Neural progenitor cell (in vitro differentiated cells): ENCODE data around the gene ANKRD66. TPM values are rescaled to one million over a fixed set of nuclear protein-coding genes. Genes with fewer than 3 reads are reported as not detected.

Source experiments
- DNase-seq: peaks from one replicate; pipeline ENCODE4 v3.0.0-alpha.2; 2016; ENCODE audit warnings: low spot score
- H2AFZ ChIP-seq: fragments of 200-600 bp; sonication (generic); replicated peaks from 2 replicates; pipeline ENCODE4 v1.6.1; 2016; ENCODE audit warnings: antibody characterized with exemption
- H3F3A ChIP-seq: fragments of 200-600 bp; sonication (generic); 2 replicates; pipeline ENCODE4 v1.6.1; 2016; ENCODE audit warnings: antibody characterized with exemption, low read depth
- H3K27ac ChIP-seq: fragments of 200-600 bp; sonication (generic); 2 replicates; pipeline ENCODE4 v1.5.1; 2016; ENCODE audit warnings: mild to moderate bottlenecking
- H3K27me3 ChIP-seq: fragments of 200-600 bp; sonication (generic); 2 replicates; pipeline ENCODE4 v1.6.1; 2016; ENCODE audit warnings: mild to moderate bottlenecking, moderate library complexity
- H3K36me3 ChIP-seq: fragments of 200-600 bp; sonication (generic); 2 replicates; pipeline ENCODE4 v1.5.1; 2016
- H3K4me1 ChIP-seq: fragments of 200-600 bp; sonication (generic); 2 replicates; pipeline ENCODE4 v1.6.1; 2016; ENCODE audit warnings: mixed run types
- H3K4me2 ChIP-seq: fragments of 200-600 bp; sonication (generic); 2 replicates; pipeline ENCODE4 v1.6.1; 2016
- H3K4me3 ChIP-seq: fragments of 200-600 bp; sonication (generic); 2 replicates; pipeline ENCODE4 v1.5.1; 2016
- H3K79me2 ChIP-seq: fragments of 200-600 bp; sonication (generic); 2 replicates; pipeline ENCODE4 v1.6.1; 2016; ENCODE audit warnings: low read depth
- H3K9ac ChIP-seq: fragments of 200-600 bp; sonication (generic); 2 replicates; pipeline ENCODE4 v1.6.1; 2016
- H3K9me3 ChIP-seq: fragments of 200-600 bp; sonication (generic); 2 replicates; pipeline ENCODE4 v1.5.1; 2016; ENCODE audit warnings: low read depth
- H4K20me1 ChIP-seq: fragments of 200-600 bp; sonication (generic); 2 replicates; pipeline ENCODE4 v1.6.1; 2016; ENCODE audit warnings: low read depth
- H3K27ac Mint-ChIP-seq: 3 replicates; pipeline ENCODE4 v1.8.0; 2021; ENCODE audit warnings: mixed read lengths
- H3K27me3 Mint-ChIP-seq: 2 replicates; pipeline ENCODE4 v1.8.0; 2022; ENCODE audit warnings: low read depth, mild to moderate bottlenecking, inconsistent platforms, moderate library complexity, mixed read lengths; ENCODE audit not compliant: insufficient read depth
- H3K36me3 Mint-ChIP-seq: 3 replicates; pipeline ENCODE4 v1.8.0; 2021; ENCODE audit warnings: mixed read lengths
- H3K4me1 Mint-ChIP-seq: 3 replicates; pipeline ENCODE4 v1.8.0; 2021; ENCODE audit warnings: mixed read lengths
- H3K4me3 Mint-ChIP-seq: 3 replicates; pipeline ENCODE4 v1.8.0; 2021; ENCODE audit warnings: mild to moderate bottlenecking, moderate library complexity, mixed read lengths
- H3K9me3 Mint-ChIP-seq: 3 replicates; pipeline ENCODE4 v1.8.0; 2020; ENCODE audit warnings: mixed read lengths
- EZH2 ChIP-seq: fragments of 200-600 bp; sonication (generic); IDR thresholded peaks from 2 replicates; pipeline ENCODE4 v1.6.1; 2017; ENCODE audit warnings: antibody characterized with exemption, mild to moderate bottlenecking, moderate library complexity
- EZH2phosphoT487 ChIP-seq: fragments of 200-600 bp; sonication (generic); IDR thresholded peaks from 2 replicates; pipeline ENCODE4 v1.6.1; 2017; ENCODE audit warnings: antibody characterized with exemption
- total RNA-seq: library from RNA; depleted of rRNA; stranded (reverse); fragments of >200 nt; gene quantifications from 2 replicates; pipeline ENCODE4 v1.2.3, GENCODE V29; 2015; ENCODE audit warnings: low replicate concordance
- TF ChIP-seq, protein P1 (sequence below): fragments of 200-600 bp; sonication (generic); IDR thresholded peaks from 2 replicates; pipeline ENCODE4 v1.5.1; 2017; ENCODE audit warnings: antibody characterized with exemption, mild to moderate bottlenecking

ANKRD66 gene
- not detected in 2 replicates for total RNA-seq

GRCh38 chr6:46746696-46747095 lies at the start of gene ANKRD66:
ANKRD66 (plus strand) TSS chr6:46746933; CDS start chr6:46751949, 5,016 bp downstream.
- Mint-ChIP-seq H3K36me3 (no peaks in the 10 kb centered on the region), H3K27ac (no peak within 1 kb of the TSS), H3K27me3 (no peaks in the 10 kb centered on the region), H3K4me1 (peaks cover 9% of the 10 kb centered on the region), H3K9me3 (no peaks in the 10 kb centered on the region), H3K4me3 (no peak within 1 kb of the TSS)
- H2AFZ ChIP-seq = no peak within 1 kb of the TSS
- no peak within 1 kb of the TSS for H3K4me3 ChIP-seq
- no peaks in the 10 kb centered on the region for H3K9me3 ChIP-seq
- no peaks in the 10 kb centered on the region for H4K20me1 ChIP-seq
- no peak within 1 kb of the TSS for H3K27ac ChIP-seq
- no peak within 1 kb of the TSS for H3K4me2 ChIP-seq
- no peaks in the 10 kb centered on the region for H3K27me3 ChIP-seq
- TF ChIP-seq, protein P1, sequence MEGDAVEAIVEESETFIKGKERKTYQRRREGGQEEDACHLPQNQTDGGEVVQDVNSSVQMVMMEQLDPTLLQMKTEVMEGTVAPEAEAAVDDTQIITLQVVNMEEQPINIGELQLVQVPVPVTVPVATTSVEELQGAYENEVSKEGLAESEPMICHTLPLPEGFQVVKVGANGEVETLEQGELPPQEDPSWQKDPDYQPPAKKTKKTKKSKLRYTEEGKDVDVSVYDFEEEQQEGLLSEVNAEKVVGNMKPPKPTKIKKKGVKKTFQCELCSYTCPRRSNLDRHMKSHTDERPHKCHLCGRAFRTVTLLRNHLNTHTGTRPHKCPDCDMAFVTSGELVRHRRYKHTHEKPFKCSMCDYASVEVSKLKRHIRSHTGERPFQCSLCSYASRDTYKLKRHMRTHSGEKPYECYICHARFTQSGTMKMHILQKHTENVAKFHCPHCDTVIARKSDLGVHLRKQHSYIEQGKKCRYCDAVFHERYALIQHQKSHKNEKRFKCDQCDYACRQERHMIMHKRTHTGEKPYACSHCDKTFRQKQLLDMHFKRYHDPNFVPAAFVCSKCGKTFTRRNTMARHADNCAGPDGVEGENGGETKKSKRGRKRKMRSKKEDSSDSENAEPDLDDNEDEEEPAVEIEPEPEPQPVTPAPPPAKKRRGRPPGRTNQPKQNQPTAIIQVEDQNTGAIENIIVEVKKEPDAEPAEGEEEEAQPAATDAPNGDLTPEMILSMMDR = no peak
- TF ChIP-seq EZH2 = no peak
- TF ChIP-seq EZH2phosphoT487 = no peak
- DNase-seq = no peak
- H3K79me2 ChIP-seq = no peaks in the 10 kb centered on the region
- peaks cover 12% of the 10 kb centered on the region for H3K4me1 ChIP-seq
- H3K9ac ChIP-seq = no peak within 1 kb of the TSS
- no peaks in the 10 kb centered on the region for H3K36me3 ChIP-seq
- peaks cover 12% of the 10 kb centered on the region for H3F3A ChIP-seq

GRCh38 chr6:46699970-46700369 lies 46.8 kb upstream of the ANKRD66 start:
- no peak overlapping the region for H3K27ac Mint-ChIP-seq
- no peaks in the 10 kb centered on the region for H3K4me1 Mint-ChIP-seq
- no peak overlapping the region for H3K4me3 ChIP-seq
- no peaks in the 10 kb centered on the region for H3K27me3 ChIP-seq
- no peaks in the 10 kb centered on the region for H3K79me2 ChIP-seq
- no peaks in the 10 kb centered on the region for H3F3A ChIP-seq
- H3K36me3 ChIP-seq = no peaks in the 10 kb centered on the region
- no peaks in the 10 kb centered on the region for H4K20me1 ChIP-seq
- no peaks in the 10 kb centered on the region for H3K4me1 ChIP-seq
- H3K9me3 ChIP-seq = no peaks in the 10 kb centered on the region
- DNase-seq = no peak
- H3K4me2 ChIP-seq = no peak overlapping the region
- H3K27ac ChIP-seq = no peak overlapping the region
- no peaks in the 10 kb centered on the region for H3K36me3 Mint-ChIP-seq
- H3K9me3 Mint-ChIP-seq = no peaks in the 10 kb centered on the region
- no peaks in the 10 kb centered on the region for H3K27me3 Mint-ChIP-seq
- H2AFZ ChIP-seq = no peak overlapping the region
- H3K9ac ChIP-seq = no peak overlapping the region
- no peak overlapping the region for H3K4me3 Mint-ChIP-seq
- TF ChIP-seq EZH2 (no peak), EZH2phosphoT487 (no peak)
- TF ChIP-seq, protein P1 = no peak

- no peak overlapping the region for H3K27ac Mint-ChIP-seq
- TF ChIP-seq, protein P1 = peak; percentile 14
- no peak for TF ChIP-seq EZH2phosphoT487
- no peak for TF ChIP-seq EZH2
- H3K9ac ChIP-seq = no peak overlapping the region
These were observed 42.2 kb upstream of the ANKRD66 start for GRCh38 chr6:46704562-46704961.

More at GRCh38 chr6:46704562-46704961, 42.2 kb upstream of the ANKRD66 start:
- Histone ChIP-seq H4K20me1 (no peaks in the 10 kb centered on the region), H3K9me3 (no peaks in the 10 kb centered on the region), H3K27ac (no peak overlapping the region), H3K36me3 (no peaks in the 10 kb centered on the region), H2AFZ (peak overlapping the region; percentile 22), H3K79me2 (no peaks in the 10 kb centered on the region), H3K4me2 (no peak overlapping the region), H3K4me3 (no peak overlapping the region), H3K27me3 (no peaks in the 10 kb centered on the region), H3F3A (no peaks in the 10 kb centered on the region), H3K4me1 (no peaks in the 10 kb centered on the region)
- peak; percentile 6 for DNase-seq
- H3K9me3 Mint-ChIP-seq = no peaks in the 10 kb centered on the region
- H3K36me3 Mint-ChIP-seq = no peaks in the 10 kb centered on the region
- no peak overlapping the region for H3K4me3 Mint-ChIP-seq
- no peaks in the 10 kb centered on the region for H3K4me1 Mint-ChIP-seq
- H3K27me3 Mint-ChIP-seq = no peaks in the 10 kb centered on the region
